Neural progenitor cell (in vitro differentiated cells): ENCODE results near the gene SLC4A4.

ENCODE experiments used
- EZH2 ChIP-seq: fragments of 200-600 bp; sonication (generic); IDR thresholded peaks from 2 replicates; pipeline ENCODE4 v1.6.1; 2017; ENCODE audit warnings: antibody characterized with exemption, mild to moderate bottlenecking, moderate library complexity
- TF ChIP-seq, protein P1 (sequence below): fragments of 200-600 bp; sonication (generic); IDR thresholded peaks from 2 replicates; pipeline ENCODE4 v1.5.1; 2017; ENCODE audit warnings: antibody characterized with exemption, mild to moderate bottlenecking

DNA sequence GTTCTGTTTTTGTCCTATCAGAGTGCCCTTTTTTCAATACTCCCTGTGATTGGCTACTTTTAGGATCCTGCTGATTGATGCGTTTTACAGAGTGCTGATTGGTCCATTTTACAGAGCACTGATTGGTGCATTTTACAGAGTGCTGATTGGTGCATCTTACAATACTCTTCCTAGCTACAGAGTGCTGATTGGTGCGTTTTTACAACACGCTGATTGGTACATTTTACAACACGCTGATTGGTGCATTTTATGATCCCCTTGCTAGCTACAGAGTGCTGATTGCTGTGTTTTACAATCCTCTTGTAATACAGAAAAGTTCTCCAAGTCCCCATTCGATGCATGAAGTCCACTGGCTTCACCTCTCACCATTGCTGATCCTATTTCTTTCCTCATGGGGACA, 268.3 kb downstream of the SLC4A4 start:
- TF ChIP-seq, protein P1, sequence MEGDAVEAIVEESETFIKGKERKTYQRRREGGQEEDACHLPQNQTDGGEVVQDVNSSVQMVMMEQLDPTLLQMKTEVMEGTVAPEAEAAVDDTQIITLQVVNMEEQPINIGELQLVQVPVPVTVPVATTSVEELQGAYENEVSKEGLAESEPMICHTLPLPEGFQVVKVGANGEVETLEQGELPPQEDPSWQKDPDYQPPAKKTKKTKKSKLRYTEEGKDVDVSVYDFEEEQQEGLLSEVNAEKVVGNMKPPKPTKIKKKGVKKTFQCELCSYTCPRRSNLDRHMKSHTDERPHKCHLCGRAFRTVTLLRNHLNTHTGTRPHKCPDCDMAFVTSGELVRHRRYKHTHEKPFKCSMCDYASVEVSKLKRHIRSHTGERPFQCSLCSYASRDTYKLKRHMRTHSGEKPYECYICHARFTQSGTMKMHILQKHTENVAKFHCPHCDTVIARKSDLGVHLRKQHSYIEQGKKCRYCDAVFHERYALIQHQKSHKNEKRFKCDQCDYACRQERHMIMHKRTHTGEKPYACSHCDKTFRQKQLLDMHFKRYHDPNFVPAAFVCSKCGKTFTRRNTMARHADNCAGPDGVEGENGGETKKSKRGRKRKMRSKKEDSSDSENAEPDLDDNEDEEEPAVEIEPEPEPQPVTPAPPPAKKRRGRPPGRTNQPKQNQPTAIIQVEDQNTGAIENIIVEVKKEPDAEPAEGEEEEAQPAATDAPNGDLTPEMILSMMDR: no peak
- no peak for TF ChIP-seq EZH2
